CD14-positive monocyte (primary cell): ENCODE results near the gene SNRPE. TPM values are rescaled to one million over a fixed set of nuclear protein-coding genes. Genes with fewer than 3 reads are reported as not detected.

Experiments
- DNase-seq, 3 donors: peaks; one replicate each; pipeline ENCODE4 v3.0.0-alpha.2; 2011 to 2022
- H2AFZ ChIP-seq: 2 replicates; pipeline ENCODE4 v1.6.0; 2012; ENCODE audit warnings: mild to moderate bottlenecking, low read depth, low read length, inconsistent platforms; ENCODE audit not compliant: insufficient read depth, poor library complexity, severe bottlenecking
- H3K27ac ChIP-seq, 2 donors: 1 replicate in 1 of 2; 2 replicates in 1 of 2; pipeline ENCODE4 v1.5.1; 2012 to 2013; ENCODE audit warnings: low read length in 2 of 2, control low read depth in 1 of 2, inconsistent platforms in 1 of 2, low read depth in 1 of 2, mild to moderate bottlenecking in 1 of 2
- H3K27me3 ChIP-seq, 2 donors: one replicate each; pipeline versions ENCODE4 v1.6.0 to v1.6.1; 2011 to 2013; ENCODE audit warnings: low read length in 2 of 2; ENCODE audit not compliant: control insufficient read depth in 2 of 2, insufficient read depth in 2 of 2
- H3K36me3 ChIP-seq, 2 donors: replicated peaks in 1 of 2; 1 replicate in 1 of 2; 2 replicates in 1 of 2; pipeline versions ENCODE4 v1.5.1 to v1.6.1; 2012 to 2013; ENCODE audit warnings: low read length in 2 of 2, control low read depth in 1 of 2, inconsistent platforms in 1 of 2, mild to moderate bottlenecking in 1 of 2; ENCODE audit not compliant: insufficient read depth in 2 of 2, control insufficient read depth in 1 of 2
- H3K4me1 ChIP-seq, 2 donors: 1 replicate in 1 of 2; 2 replicates in 1 of 2; pipeline versions ENCODE4 v1.5.1 to v1.6.1; 2012 to 2013; ENCODE audit warnings: low read length in 2 of 2, control low read depth in 1 of 2, inconsistent platforms in 1 of 2, mild to moderate bottlenecking in 1 of 2, moderate library complexity in 1 of 2; ENCODE audit not compliant: insufficient read depth in 2 of 2, control insufficient read depth in 1 of 2
- H3K4me2 ChIP-seq: replicated peaks from 2 replicates; pipeline ENCODE3; 2012; ENCODE audit warnings: low read length, moderate library complexity, mild to moderate bottlenecking; ENCODE audit not compliant: poor library complexity, severe bottlenecking; ENCODE audit errors: extremely low read depth
- H3K4me3 ChIP-seq, 3 experiments: fragments of 200-600 bp in 1 of 3; sonication (generic) in 1 of 3; replicated peaks in 1 of 3; 1 replicate in 2 of 3; 2 replicates in 1 of 3; pipeline ENCODE4 v1.5.1; 2011 to 2013; ENCODE audit warnings: low read length in 3 of 3, mild to moderate bottlenecking in 3 of 3, control low read depth in 2 of 3, low read depth in 2 of 3, inconsistent platforms in 1 of 3, moderate library complexity in 1 of 3
- H3K79me2 ChIP-seq: 2 replicates; pipeline ENCODE4 v1.6.0; 2012; ENCODE audit warnings: mild to moderate bottlenecking, control low read depth, inconsistent platforms, low read length, moderate library complexity; ENCODE audit not compliant: insufficient read depth
- H3K9ac ChIP-seq: 2 replicates; pipeline ENCODE4 v1.6.0; 2017; ENCODE audit warnings: low read length, mild to moderate bottlenecking; ENCODE audit not compliant: insufficient read depth, poor library complexity, severe bottlenecking
- H3K9me3 ChIP-seq, 2 donors: replicated peaks in 1 of 2; 1 replicate in 1 of 2; 2 replicates in 1 of 2; pipeline versions ENCODE4 v1.5.1 to v1.6.1; 2012 to 2013; ENCODE audit warnings: low read length in 2 of 2, control low read depth in 1 of 2; ENCODE audit not compliant: control insufficient read depth in 1 of 2, insufficient read depth in 1 of 2
- H4K20me1 ChIP-seq: 2 replicates; pipeline ENCODE4 v1.6.0; 2012; ENCODE audit warnings: mild to moderate bottlenecking, low read length, control low read depth, moderate library complexity; ENCODE audit not compliant: insufficient read depth
- H3K27ac Mint-ChIP-seq, 7 donors: one replicate each; pipeline ENCODE4 v1.8.0; 2020; ENCODE audit warnings: mild to moderate bottlenecking in 7 of 7, mixed read lengths in 7 of 7, moderate library complexity in 6 of 7, inconsistent platforms in 2 of 7
- H3K27me3 Mint-ChIP-seq, 3 donors: one replicate each; pipeline ENCODE4 v1.8.0; 2021 to 2022; ENCODE audit warnings: low read depth in 3 of 3, mild to moderate bottlenecking in 3 of 3, mixed read lengths in 3 of 3, moderate library complexity in 3 of 3, inconsistent platforms in 1 of 3
- H3K36me3 Mint-ChIP-seq, 2 donors: one replicate each; pipeline ENCODE4 v1.8.0; 2020; ENCODE audit warnings: mixed read lengths in 2 of 2, inconsistent platforms in 1 of 2, mild to moderate bottlenecking in 1 of 2
- H3K4me1 Mint-ChIP-seq: one replicate; pipeline ENCODE4 v1.8.0; 2020; ENCODE audit warnings: mild to moderate bottlenecking, mixed read lengths
- H3K4me3 Mint-ChIP-seq, 2 donors: one replicate each; pipeline ENCODE4 v1.8.0; 2020; ENCODE audit warnings: mild to moderate bottlenecking in 2 of 2, mixed read lengths in 2 of 2, moderate library complexity in 1 of 2
- H3K9me3 Mint-ChIP-seq, 7 donors: one replicate each; pipeline ENCODE4 v1.8.0; 2020 to 2022; ENCODE audit warnings: mixed read lengths in 7 of 7, mild to moderate bottlenecking in 6 of 7, moderate library complexity in 6 of 7, inconsistent platforms in 2 of 7
- WGBS: methylation state at CpG from one replicate; pipeline ENCODE4 v1.1.5; 2013; ENCODE audit warnings: missing lambda C conversion rate; ENCODE audit not compliant: insufficient coverage; 5-methylcytosine and 5-hydroxymethylcytosine counted together
- intact Hi-C, 2 donors: fragments of 100-400 bp; cut with micrococcal nuclease; formaldehyde crosslinking; loops; one replicate each; pipeline versions ENCODE4 v1.15.0 to v1.15.1; 2023
- polyA plus RNA-seq, 3 donors: library from polyadenylated mRNA; depleted of rRNA in 1 of 3; unstranded in 2 of 3; stranded (reverse) in 1 of 3; fragments of 300-500 nt in 2 of 3; fragments of >200 nt in 1 of 3; fragmentation: Illumina TruSeq in 2 of 3; gene quantifications; 1 replicate in 2 of 3; 2 replicates in 1 of 3; pipeline ENCODE4 v1.2.3, GENCODE V29; 2012 to 2021
- TF ChIP-seq, protein P1 (sequence below): fragments of 200-600 bp; IDR thresholded peaks from one replicate; pipeline ENCODE4 v1.8.0; 2022; ENCODE audit warnings: antibody characterized with exemption, mild to moderate bottlenecking

The SNRPE gene
- polyA plus RNA-seq, 3 donors, result 86.4 to 198 (median 162) TPM

- intact Hi-C loops, result no loop called here
- Mint-ChIP-seq H3K27me3 (peaks cover 4 to 10% (median 8%) of the 10 kb centered on the region in 3 donors), H3K36me3 (no peaks in the 10 kb centered on the region)
Measured at GRCh38 chr1:203899353-203899716, 37.9 kb downstream of the SNRPE start.

GRCh38 chr1:203899869-203900714 lies 38.7 kb downstream of the SNRPE start:
- no peaks in the 10 kb centered on the region for H4K20me1 ChIP-seq
- no peak overlapping the region for H3K9ac ChIP-seq
- no peaks in the 10 kb centered on the region for H3K9me3 ChIP-seq
- no peaks in the 10 kb centered on the region for H3K4me1 ChIP-seq
- Mint-ChIP-seq H3K9me3 (peaks cover 0 to 11% (median 2%) of the 10 kb centered on the region in 7 donors), H3K4me1 (no peaks in the 10 kb centered on the region), H3K27ac (no peak overlapping the region), H3K27me3 (peaks cover 4 to 10% (median 8%) of the 10 kb centered on the region in 3 donors), H3K4me3 (no peak overlapping the region), H3K36me3 (no peaks in the 10 kb centered on the region)
- no peaks in the 10 kb centered on the region for H3K79me2 ChIP-seq
- no peak overlapping the region for H3K4me2 ChIP-seq
- H3K27ac ChIP-seq, result no peak overlapping the region
- H2AFZ ChIP-seq, result no peak overlapping the region
- no peak overlapping the region for H3K4me3 ChIP-seq
- no peaks in the 10 kb centered on the region for H3K27me3 ChIP-seq
- no peak for DNase-seq
- no peaks in the 10 kb centered on the region for H3K36me3 ChIP-seq
- TF ChIP-seq, protein P1, sequence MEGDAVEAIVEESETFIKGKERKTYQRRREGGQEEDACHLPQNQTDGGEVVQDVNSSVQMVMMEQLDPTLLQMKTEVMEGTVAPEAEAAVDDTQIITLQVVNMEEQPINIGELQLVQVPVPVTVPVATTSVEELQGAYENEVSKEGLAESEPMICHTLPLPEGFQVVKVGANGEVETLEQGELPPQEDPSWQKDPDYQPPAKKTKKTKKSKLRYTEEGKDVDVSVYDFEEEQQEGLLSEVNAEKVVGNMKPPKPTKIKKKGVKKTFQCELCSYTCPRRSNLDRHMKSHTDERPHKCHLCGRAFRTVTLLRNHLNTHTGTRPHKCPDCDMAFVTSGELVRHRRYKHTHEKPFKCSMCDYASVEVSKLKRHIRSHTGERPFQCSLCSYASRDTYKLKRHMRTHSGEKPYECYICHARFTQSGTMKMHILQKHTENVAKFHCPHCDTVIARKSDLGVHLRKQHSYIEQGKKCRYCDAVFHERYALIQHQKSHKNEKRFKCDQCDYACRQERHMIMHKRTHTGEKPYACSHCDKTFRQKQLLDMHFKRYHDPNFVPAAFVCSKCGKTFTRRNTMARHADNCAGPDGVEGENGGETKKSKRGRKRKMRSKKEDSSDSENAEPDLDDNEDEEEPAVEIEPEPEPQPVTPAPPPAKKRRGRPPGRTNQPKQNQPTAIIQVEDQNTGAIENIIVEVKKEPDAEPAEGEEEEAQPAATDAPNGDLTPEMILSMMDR, result no peak
- intact Hi-C loops, result no loop called here
- WGBS, result 94% methylated on average over 28 of the region's 47 CpGs

More at GRCh38 chr1:203899353-203899716, 37.9 kb downstream of the SNRPE start:
- Histone ChIP-seq H2AFZ (no peak overlapping the region), H3K36me3 (no peaks in the 10 kb centered on the region), H3K4me2 (no peak overlapping the region), H3K27me3 (no peaks in the 10 kb centered on the region), H3K4me1 (no peaks in the 10 kb centered on the region), H4K20me1 (no peaks in the 10 kb centered on the region), H3K9me3 (peaks cover 3 to 6% of the 10 kb centered on the region in 2 donors), H3K27ac (no peak overlapping the region), H3K79me2 (no peaks in the 10 kb centered on the region), H3K9ac (no peak overlapping the region), H3K4me3 (no peak overlapping the region)
- Mint-ChIP-seq H3K4me1 (no peaks in the 10 kb centered on the region), H3K9me3 (peaks cover 4 to 18% (median 10%) of the 10 kb centered on the region in 7 donors), H3K4me3 (no peak overlapping the region), H3K27ac (no peak overlapping the region)
- TF ChIP-seq, protein P1, result no peak
- no peak for DNase-seq
- no CpG with 5 or more reads among the region's 1 CpG for WGBS
